GM18498 (cell line): ENCODE results near the gene PLA2G4B.

ENCODE experiments used
- ATAC-seq: cut with Tn5 transposase; IDR thresholded peaks from one replicate; pipeline ENCODE4 v1.9.1; 2021; ENCODE audit warnings: mild to moderate bottlenecking, moderate library complexity; ENCODE audit not compliant: unreplicated experiment

The PLA2G4B gene

DNA sequence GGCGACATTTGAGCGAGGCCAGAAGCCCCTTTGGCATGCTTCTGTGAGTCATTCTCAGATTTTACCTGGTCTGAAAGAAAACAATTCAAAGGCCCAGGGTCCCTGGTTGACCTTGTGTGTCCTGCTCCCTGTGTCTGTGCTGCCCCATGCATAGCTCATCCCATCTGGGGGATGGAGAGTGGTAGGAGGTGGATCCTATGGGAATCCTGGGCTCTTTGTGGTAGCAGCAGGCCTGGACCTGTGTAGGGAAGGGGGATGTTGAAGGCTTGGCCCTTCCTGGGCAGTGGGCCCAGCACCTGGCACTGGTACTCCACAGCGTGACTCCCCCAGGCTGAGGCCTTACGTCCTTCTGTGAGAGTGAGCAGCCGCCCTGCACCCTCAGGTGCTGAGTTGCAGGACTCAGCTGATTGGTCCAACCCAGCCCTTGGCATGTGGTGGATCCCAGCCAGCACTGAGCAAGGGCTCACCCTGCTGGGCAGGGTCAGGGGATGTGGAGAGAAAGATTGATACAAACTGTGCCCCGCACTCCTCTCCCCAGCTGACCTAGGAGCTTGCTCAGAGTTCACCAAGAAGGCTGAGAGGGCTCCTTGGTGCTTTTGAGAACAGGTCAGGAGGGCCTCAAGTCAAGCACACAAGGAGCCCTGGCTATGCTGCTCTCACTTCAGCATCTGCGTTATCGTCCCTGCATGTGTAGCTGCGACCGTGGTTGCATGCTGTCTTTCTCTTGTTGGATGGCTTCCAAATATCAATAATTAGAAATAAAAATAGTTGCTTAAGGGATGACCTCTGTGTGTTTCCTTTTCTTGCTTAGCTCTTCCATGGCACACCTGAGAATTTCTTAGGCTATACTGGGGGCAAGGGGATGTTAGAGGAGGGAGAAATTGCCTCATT is 32.1 kb upstream of the PLA2G4B start:
- ATAC-seq, result no peak

- ATAC-seq, result no peak
Observed at GRCh38 chr15:41809121-41809520, 29.5 kb upstream of the PLA2G4B start.

DNA sequence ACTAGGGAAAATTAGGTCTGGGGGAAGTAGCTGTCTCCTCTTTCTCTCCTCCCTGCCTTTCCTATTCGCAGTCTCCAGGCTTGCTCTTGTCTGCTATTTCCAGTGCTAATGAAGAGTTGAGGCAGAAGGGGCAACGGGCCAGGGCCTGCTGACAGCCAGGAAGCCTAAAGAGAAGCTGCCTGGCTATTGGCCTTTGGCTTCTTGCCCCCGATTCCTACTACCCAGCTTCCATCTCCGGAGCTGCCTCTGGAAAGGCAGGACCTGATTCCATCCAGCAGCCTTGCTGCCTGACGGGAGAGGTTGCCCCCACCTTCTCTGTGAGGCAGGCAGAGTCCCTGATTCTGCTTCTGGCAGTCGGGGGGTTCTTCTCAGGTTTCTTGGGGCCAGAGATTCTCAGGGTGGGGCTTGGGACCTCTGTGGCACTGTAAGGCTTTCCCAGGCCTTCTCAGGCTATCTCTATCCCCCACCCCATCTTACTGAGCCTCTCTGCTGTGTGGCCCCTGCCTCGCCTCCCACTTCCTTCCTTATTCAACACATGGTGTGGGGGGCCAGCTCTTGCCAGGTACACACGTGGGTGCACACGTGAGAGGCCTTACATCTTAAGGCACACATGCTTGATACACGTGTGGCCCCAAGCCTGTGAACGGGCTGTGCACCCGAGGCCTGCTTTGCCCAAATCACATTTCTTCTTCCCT is 29.0 kb upstream of the PLA2G4B start:
- ATAC-seq, result no peak

GRCh38 chr15:41810651-41811431 is 27.8 kb upstream of the PLA2G4B start:
- no peak for ATAC-seq

DNA sequence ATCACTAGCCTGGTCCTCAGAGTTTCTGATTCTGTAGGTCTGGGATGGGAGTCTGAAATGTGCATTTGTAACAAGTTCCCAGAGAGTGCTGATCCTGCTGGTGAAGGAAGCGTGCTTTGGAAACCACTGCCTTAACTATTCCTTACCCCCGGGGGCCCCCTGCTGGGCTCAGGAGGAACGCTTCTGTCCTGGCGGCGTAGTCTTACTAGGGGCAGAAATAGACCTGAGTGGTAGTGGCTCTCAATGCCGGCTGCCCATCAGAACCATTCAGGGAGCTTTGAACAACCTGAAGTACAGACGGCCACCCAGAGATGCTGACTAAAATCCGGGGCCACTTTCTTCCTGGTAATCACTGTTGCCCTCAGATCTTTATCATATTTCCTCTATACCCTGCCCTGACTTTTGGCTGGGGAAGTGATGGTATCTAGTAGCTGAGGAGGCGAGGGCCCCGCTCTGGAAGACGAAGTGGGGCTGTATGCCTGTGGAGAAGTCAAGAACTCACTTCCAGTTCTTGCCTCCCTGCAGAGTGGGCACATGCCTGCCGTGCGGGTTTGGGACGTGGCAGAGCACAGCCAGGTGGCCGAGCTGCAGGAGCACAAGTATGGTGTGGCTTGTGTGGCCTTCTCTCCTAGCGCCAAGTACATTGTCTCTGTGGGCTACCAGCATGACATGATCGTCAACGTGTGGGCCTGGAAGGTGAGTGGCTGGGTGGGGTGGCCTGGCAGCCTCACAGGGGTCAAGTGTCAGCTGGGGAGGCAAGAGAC is 27.0 kb upstream of the PLA2G4B start:
- no peak for ATAC-seq

- ATAC-seq, result no peak
Observed at GRCh38 chr15:41812820-41813375, 25.7 kb upstream of the PLA2G4B start.

- ATAC-seq, result no peak
Observed at GRCh38 chr15:41813426-41813825, 25.2 kb upstream of the PLA2G4B start.

- ATAC-seq, result no peak
Observed at GRCh38 chr15:41814534-41814933, 24.1 kb upstream of the PLA2G4B start.

DNA sequence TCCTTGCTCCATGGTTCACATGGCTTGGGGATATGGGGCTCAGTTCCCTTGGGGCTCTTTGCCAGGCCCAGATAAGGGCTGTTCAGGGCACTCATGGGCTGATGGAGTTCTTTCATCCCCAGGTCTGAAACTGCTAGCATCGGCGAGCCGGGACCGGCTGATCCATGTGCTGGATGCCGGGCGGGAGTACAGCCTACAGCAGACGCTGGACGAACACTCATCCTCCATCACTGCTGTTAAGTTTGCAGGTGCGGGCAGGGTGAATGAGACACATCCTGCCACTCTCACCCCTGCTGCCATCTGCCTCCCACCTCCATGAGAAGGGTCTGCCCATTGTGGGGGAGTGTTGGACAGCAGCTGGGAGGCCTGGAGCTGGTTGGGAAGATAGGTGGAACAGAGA is 21.9 kb upstream of the PLA2G4B start:
- no peak for ATAC-seq

GRCh38 chr15:41817327-41817726 is 21.3 kb upstream of the PLA2G4B start:
- no peak for ATAC-seq

DNA sequence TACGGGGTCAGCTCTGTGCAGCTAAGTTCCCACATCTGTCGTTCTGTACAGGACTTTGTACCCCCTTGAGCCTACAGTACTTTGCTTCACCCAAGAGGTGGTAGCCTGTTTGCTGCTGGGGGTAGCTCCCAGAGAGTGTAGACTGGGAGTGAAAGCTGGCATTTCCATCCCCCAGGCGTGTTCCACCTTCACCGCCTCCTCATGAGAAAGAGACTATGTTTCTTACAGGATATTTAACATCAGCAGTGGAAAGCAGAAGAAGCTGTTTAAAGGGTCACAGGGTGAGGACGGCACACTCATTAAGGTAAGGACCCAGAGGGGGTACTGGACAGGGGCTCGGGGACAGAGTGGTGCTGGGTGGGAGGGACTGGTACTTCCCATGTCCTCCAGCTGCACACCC is 20.9 kb upstream of the PLA2G4B start:
- ATAC-seq, result no peak

- no peak for ATAC-seq
Observed at GRCh38 chr15:41819455-41820050, 19.1 kb upstream of the PLA2G4B start.

DNA sequence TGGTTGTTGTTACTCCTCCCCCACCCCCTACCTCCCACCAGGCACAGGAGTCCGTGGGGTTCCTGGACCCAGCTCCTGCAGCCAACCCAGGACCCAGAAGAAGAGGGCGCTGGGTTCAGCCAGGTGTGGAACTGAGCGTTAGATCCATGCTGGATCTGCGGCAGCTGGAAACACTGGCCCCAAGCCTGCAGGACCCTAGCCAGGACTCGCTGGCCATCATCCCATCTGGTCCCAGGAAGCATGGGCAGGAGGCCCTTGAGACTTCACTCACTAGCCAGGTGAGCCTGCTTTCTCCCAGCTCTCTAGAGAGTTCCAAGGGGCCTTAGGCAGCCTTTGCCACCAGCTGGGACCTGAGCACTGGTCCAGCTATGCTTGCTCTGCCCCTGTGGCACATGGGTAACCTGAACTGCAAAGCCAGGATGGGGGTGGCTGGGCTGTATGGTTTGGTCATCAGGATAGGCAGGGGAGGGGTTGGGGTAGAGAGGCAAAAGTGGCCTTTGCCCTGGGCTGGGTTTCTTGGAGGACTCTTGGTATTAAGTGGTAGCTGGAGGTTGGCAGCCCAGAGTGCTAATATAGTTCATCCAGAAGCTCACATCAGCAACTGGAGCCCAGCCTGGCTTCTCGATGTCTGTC is 17.7 kb upstream of the PLA2G4B start:
- no peak for ATAC-seq

- no peak for ATAC-seq
Observed at GRCh38 chr15:41821831-41822230, 16.8 kb upstream of the PLA2G4B start.

- ATAC-seq, result no peak
Observed at GRCh38 chr15:41822471-41822870, 16.2 kb upstream of the PLA2G4B start.

- no peak for ATAC-seq
Observed at GRCh38 chr15:41822957-41823356, 15.7 kb upstream of the PLA2G4B start.

DNA sequence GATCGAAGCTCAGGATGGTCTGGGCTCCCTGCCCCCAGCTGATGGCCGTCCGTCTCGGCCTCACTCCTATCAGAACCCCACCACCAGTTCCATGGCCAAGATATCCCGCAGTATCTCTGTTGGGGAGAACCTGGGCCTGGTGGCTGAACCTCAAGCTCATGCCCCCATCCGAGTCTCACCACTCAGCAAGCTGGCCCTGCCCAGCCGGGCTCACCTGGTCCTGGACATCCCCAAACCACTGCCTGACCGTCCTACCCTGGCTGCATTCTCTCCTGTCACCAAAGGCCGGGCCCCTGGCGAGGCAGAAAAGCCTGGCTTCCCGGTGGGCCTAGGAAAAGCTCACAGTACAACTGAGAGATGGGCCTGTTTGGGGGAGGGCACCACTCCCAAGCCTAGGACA is 15.1 kb upstream of the PLA2G4B start:
- no peak for ATAC-seq

DNA sequence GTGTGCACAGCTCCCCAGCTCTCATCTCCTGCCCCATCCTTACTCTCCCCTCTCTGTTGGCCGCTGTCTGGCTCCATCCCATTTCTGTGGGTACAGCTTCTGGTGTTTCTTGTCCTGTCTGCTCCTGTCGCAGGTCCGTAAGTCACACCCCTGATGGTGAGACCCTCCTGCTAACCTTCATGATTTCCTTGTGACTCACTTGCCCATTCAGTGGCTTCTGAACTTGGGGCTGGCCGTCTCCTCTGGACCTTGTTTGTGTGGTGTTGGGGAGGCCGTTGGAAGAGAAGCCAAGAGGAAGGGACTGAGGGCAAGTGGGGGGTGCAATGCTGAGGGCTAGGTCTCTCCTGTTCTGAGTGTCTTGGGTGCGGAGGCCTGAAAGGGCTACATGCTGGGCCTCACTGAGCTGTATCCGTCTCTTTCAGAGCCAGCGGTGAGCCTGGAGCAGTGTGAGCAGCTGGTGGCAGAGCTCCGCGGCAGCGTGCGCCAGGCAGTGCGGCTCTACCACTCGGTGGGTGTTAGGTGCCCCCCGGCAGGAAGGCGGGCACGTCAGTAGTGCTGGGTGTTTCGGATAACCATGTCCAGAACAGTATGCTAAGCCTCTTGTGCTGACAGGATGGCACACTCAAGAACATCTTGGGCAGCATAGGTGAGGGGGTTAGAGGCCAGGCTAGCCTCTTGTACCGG is 14.4 kb upstream of the PLA2G4B start:
- no peak for ATAC-seq

GRCh38 chr15:41825145-41825544 is 13.5 kb upstream of the PLA2G4B start:
- ATAC-seq, result no peak
